IMR-90 (cell line): ENCODE results near the gene FAM237A. TPM values are rescaled to one million over a fixed set of nuclear protein-coding genes. Genes with fewer than 3 reads are reported as not detected.

Experiments used
- ATAC-seq: fragments of 200-7000 bp; cut with Tn5 transposase; 2 replicates; pipeline ENCODE4 v1.9.1; 2020; ENCODE audit warnings: low read depth, mild to moderate bottlenecking, moderate library complexity
- BruUV-seq: library from RNA; stranded (reverse); fragments of 400-500 nt; replicated peaks from 2 replicates; lab custom pipeline; 2021; lab: Mats Ljungman, UMichigan
- CTCF ChIA-PET: fragments of 300-600 bp; formaldehyde crosslinking; extraction: SDS; loops from one replicate; lab custom pipeline; 2021; ENCODE audit warnings: antibody characterized with exemption; lab: Yijun Ruan, JAX
- POLR2A ChIA-PET: fragments of 300-600 bp; sonication (Branson Sonifier 250); formaldehyde crosslinking; loops from one replicate; lab custom pipeline; 2022; ENCODE audit warnings: antibody characterized with exemption; ENCODE audit not compliant: unreplicated experiment; lab: Charles Lee
- DNase-seq: peaks from one replicate; pipeline ENCODE4 v3.0.0; 2013
- H2AFZ ChIP-seq: replicated peaks from 2 replicates; pipeline ENCODE3; 2013; ENCODE audit warnings: low read length, mild to moderate bottlenecking; ENCODE audit not compliant: poor library complexity
- H2AK5ac ChIP-seq: 2 replicates; pipeline ENCODE4 v1.6.1; 2013; ENCODE audit warnings: low read depth, low read length, inconsistent platforms
- H2AK9ac ChIP-seq: replicated peaks from 2 replicates; pipeline ENCODE3; 2013; ENCODE audit warnings: mild to moderate bottlenecking, low read depth, low read length, moderate library complexity; ENCODE audit not compliant: poor library complexity
- H2BK120ac ChIP-seq: 2 replicates; pipeline ENCODE4 v1.6.1; 2013; ENCODE audit warnings: low read depth, low read length, inconsistent platforms
- H2BK15ac ChIP-seq: 3 replicates; pipeline ENCODE4 v1.6.1; 2013; ENCODE audit warnings: low read depth, low read length, inconsistent platforms
- H2BK20ac ChIP-seq: 2 replicates; pipeline ENCODE4 v1.6.1; 2013; ENCODE audit warnings: low read depth, mild to moderate bottlenecking, inconsistent platforms, low read length, moderate library complexity
- H2BK5ac ChIP-seq: 2 replicates; pipeline ENCODE4 v1.6.1; 2013; ENCODE audit warnings: mild to moderate bottlenecking, low read depth, low read length, inconsistent platforms; ENCODE audit not compliant: poor library complexity, severe bottlenecking
- H3K14ac ChIP-seq: replicated peaks from 2 replicates; pipeline ENCODE4 v1.6.1; 2013; ENCODE audit warnings: low read depth, low read length, inconsistent platforms
- H3K18ac ChIP-seq: 2 replicates; pipeline ENCODE4 v1.6.1; 2013; ENCODE audit warnings: low read depth, low read length, control low read depth
- H3K23ac ChIP-seq: 2 replicates; pipeline ENCODE4 v1.6.1; 2013; ENCODE audit warnings: low read depth, low read length, inconsistent platforms
- H3K27ac ChIP-seq: 2 replicates; pipeline ENCODE4 v1.5.1; 2013; ENCODE audit warnings: mild to moderate bottlenecking, control low read depth, low read length; ENCODE audit not compliant: insufficient read depth
- H3K27me3 ChIP-seq: 2 replicates; pipeline ENCODE4 v1.6.1; 2013; ENCODE audit warnings: low read length; ENCODE audit not compliant: control insufficient read depth, insufficient read depth
- H3K36me3 ChIP-seq: 2 replicates; pipeline ENCODE4 v1.6.1; 2013; ENCODE audit warnings: low read length, mixed read lengths; ENCODE audit not compliant: control insufficient read depth, insufficient read depth
- H3K4ac ChIP-seq: 2 replicates; pipeline ENCODE4 v1.6.1; 2013; ENCODE audit warnings: low read depth, low read length, inconsistent platforms
- H3K4me1 ChIP-seq: 2 replicates; pipeline ENCODE4 v1.6.1; 2013; ENCODE audit warnings: low read length, mixed read lengths; ENCODE audit not compliant: control insufficient read depth, insufficient read depth
- H3K4me2 ChIP-seq: 2 replicates; pipeline ENCODE4 v1.6.1; 2013; ENCODE audit warnings: low read depth, mild to moderate bottlenecking, control low read depth, low read length, moderate library complexity
- H3K4me3 ChIP-seq: 2 replicates; pipeline ENCODE4 v1.5.1; 2013; ENCODE audit warnings: low read depth, mild to moderate bottlenecking, control low read depth, low read length, moderate library complexity; ENCODE audit not compliant: insufficient read depth
- H3K56ac ChIP-seq: 2 replicates; pipeline ENCODE4 v1.6.1; 2013; ENCODE audit warnings: low read length, inconsistent platforms; ENCODE audit not compliant: insufficient read depth; ENCODE audit errors: extremely low read depth
- H3K79me1 ChIP-seq, 2 experiments: 2 replicates each; pipeline ENCODE4 v1.6.1; 2013; ENCODE audit warnings: low read length in 2 of 2, inconsistent platforms in 1 of 2, low read depth in 1 of 2
- H3K9ac ChIP-seq: 2 replicates; pipeline ENCODE4 v1.6.1; 2013; ENCODE audit warnings: low read depth, low read length, control low read depth
- H3K9me1 ChIP-seq: 2 replicates; pipeline ENCODE4 v1.6.1; 2013; ENCODE audit warnings: low read length, inconsistent platforms; ENCODE audit not compliant: insufficient read depth
- H3K9me3 ChIP-seq: 2 replicates; pipeline ENCODE4 v1.6.1; 2013; ENCODE audit warnings: low read length; ENCODE audit not compliant: control insufficient read depth, insufficient read depth
- H4K20me1 ChIP-seq: 2 replicates; pipeline ENCODE4 v1.6.1; 2013; ENCODE audit warnings: low read length, inconsistent platforms; ENCODE audit not compliant: insufficient read depth
- H4K5ac ChIP-seq: 2 replicates; pipeline ENCODE4 v1.6.1; 2013; ENCODE audit warnings: mild to moderate bottlenecking, low read depth, low read length, control low read depth
- H4K8ac ChIP-seq, 2 experiments: 2 replicates each; pipeline ENCODE4 v1.6.1; 2013; ENCODE audit warnings: low read depth in 2 of 2, low read length in 2 of 2, control low read depth in 1 of 2, inconsistent platforms in 1 of 2
- H4K91ac ChIP-seq: 2 replicates; pipeline ENCODE4 v1.6.1; 2013; ENCODE audit warnings: low read depth, low read length, inconsistent platforms; ENCODE audit not compliant: insufficient read depth
- BHLHE40 ChIP-seq: fragments of 150-350 bp; IDR thresholded peaks from 2 replicates; pipeline ENCODE4 v1.6.1; 2016; ENCODE audit warnings: mild to moderate bottlenecking, low read depth, low read length
- CEBPB ChIP-seq: IDR thresholded peaks from 2 replicates; pipeline ENCODE4 v1.6.1; 2012; ENCODE audit warnings: low read depth, low read length, improper control_type of control experiment
- CHD1 ChIP-seq: IDR thresholded peaks from 2 replicates; pipeline ENCODE4 v1.6.1; 2012; ENCODE audit warnings: low read depth, low read length, improper control_type of control experiment
- ELK1 ChIP-seq: fragments of 150-350 bp; IDR thresholded peaks from 2 replicates; pipeline ENCODE4 v1.6.1; 2016; ENCODE audit warnings: low read depth, mild to moderate bottlenecking, low read length, moderate library complexity, borderline replicate concordance
- FOS ChIP-seq: fragments of 150-350 bp; IDR thresholded peaks from 2 replicates; pipeline ENCODE4 v1.6.1; 2016; ENCODE audit warnings: low read depth, low read length
- MAFK ChIP-seq: IDR thresholded peaks from 2 replicates; pipeline ENCODE4 v1.6.1; 2012; ENCODE audit warnings: low read depth, low read length, improper control_type of control experiment
- MAZ ChIP-seq: IDR thresholded peaks from 2 replicates; pipeline ENCODE4 v1.6.1; 2012; ENCODE audit warnings: low read depth, mild to moderate bottlenecking, low read length, improper control_type of control experiment, moderate library complexity, borderline replicate concordance
- RFX5 ChIP-seq: IDR thresholded peaks from 2 replicates; pipeline ENCODE4 v1.8.0; 2012; ENCODE audit warnings: low read depth, mild to moderate bottlenecking, low read length, moderate library complexity
- USF2 ChIP-seq: fragments of 150-350 bp; IDR thresholded peaks from 2 replicates; pipeline ENCODE4 v1.6.1; 2017; ENCODE audit warnings: mild to moderate bottlenecking, antibody characterized with exemption, low read length, low read depth
- WGBS, 2 experiments: methylation state at CpG; one replicate each; pipeline versions ENCODE4 v1.1.5 to v1.1.7; 2013; ENCODE audit warnings: missing lambda C conversion rate in 2 of 2; ENCODE audit not compliant: insufficient read length in 1 of 2; ENCODE audit errors: extremely low coverage in 2 of 2; 5-methylcytosine and 5-hydroxymethylcytosine counted together
- dilution Hi-C: fragments of 300-500 bp; cut with HindIII; formaldehyde crosslinking; loops from one replicate; pipeline ENCODE4 v1.14.3; 2018; ENCODE audit warnings: low sequenced_read_pairs; ENCODE audit not compliant: unreplicated experiment
- in situ Hi-C: fragments of 300-500 bp; cut with MboI; formaldehyde crosslinking; loops from 3 replicates; pipeline ENCODE4 v1.14.3; 2019; ENCODE audit warnings: low sequenced_read_pairs, inconsistent platforms, mixed read lengths
- intact Hi-C: fragments of 100-400 bp; cut with micrococcal nuclease; formaldehyde crosslinking; loops from 2 replicates; pipeline ENCODE4 v1.10.0; 2022
- polyA plus RNA-seq, 3 experiments: library from polyadenylated mRNA; depleted of rRNA; stranded (reverse); fragments of >200 nt; gene quantifications; 2 replicates each; pipeline ENCODE4 v1.2.3, GENCODE V29; 2012; ENCODE audit warnings: low replicate concordance in 1 of 3
- total RNA-seq: library from RNA; depleted of rRNA; stranded (reverse); fragments of >200 nt; gene quantifications from 2 replicates; pipeline ENCODE4 v1.2.3, GENCODE V29; 2012

The FAM237A gene
- total and polyA plus RNA-seq, 2 of the 4 experiments (the other 2 are of a cell fraction), result not detected

- POLR2A ChIA-PET, result no interaction called here
- TF ChIP-seq USF2, result no peak
- no peak for TF ChIP-seq MAFK
- no peak for TF ChIP-seq FOS
- no peak for TF ChIP-seq CEBPB
- no peak for TF ChIP-seq RFX5
- TF ChIP-seq MAZ, result no peak
- no peak for TF ChIP-seq CHD1
- no peak for TF ChIP-seq ELK1
- TF ChIP-seq BHLHE40, result no peak
- Histone ChIP-seq H3K18ac (no peak overlapping the region), H2BK20ac (no peak overlapping the region), H2BK15ac (no peak overlapping the region), H3K27ac (no peak overlapping the region), H2AK5ac (no peak overlapping the region), H3K14ac (no peak overlapping the region), H4K8ac (no peak overlapping the region), H3K56ac (no peak overlapping the region), H3K23ac (no peak overlapping the region), H3K4me1 (no peaks in the 10 kb centered on the region), H3K9ac (no peak overlapping the region), H2BK120ac (no peak overlapping the region), H3K4me2 (no peak overlapping the region), H3K4ac (no peak overlapping the region), H2AFZ (no peak overlapping the region), H4K20me1 (no peaks in the 10 kb centered on the region), H3K27me3 (no peaks in the 10 kb centered on the region; the same call in 1 of the 2 replicates), H3K9me3 (no peaks in the 10 kb centered on the region), H2BK5ac (no peak overlapping the region), H3K36me3 (no peaks in the 10 kb centered on the region), H4K91ac (no peak overlapping the region), H3K4me3 (no peak overlapping the region), H3K79me1 (no peaks in the 10 kb centered on the region), H2AK9ac (no peak overlapping the region), H4K5ac (no peak overlapping the region), H3K9me1 (no peaks in the 10 kb centered on the region)
- in situ Hi-C loops, result no loop called here
- ATAC-seq (no peak), DNase-seq (no peak)
- intact Hi-C loops, result no loop called here
- no TSS peak for BruUV-seq
- dilution Hi-C loops, result no loop called here
- WGBS, 2 experiments, result no CpG with 5 or more reads among the region's 2 CpGs
- CTCF ChIA-PET, result no interaction called here
Observed at GRCh38 chr2:206626108-206626507, 16.2 kb upstream of the FAM237A start.
